ENCODE data around the gene ACOXL. TPM values are rescaled to one million over a fixed set of nuclear protein-coding genes. Genes with fewer than 3 reads are reported as not detected.

The ACOXL gene
- total and polyA plus RNA-seq, 10 of the 15 experiments (the other 5 are each of a cell fraction or from before 2014, with no cell fraction given), result 0.05 to 1.3 (median 0.71) TPM

GRCh38 chr2:110853948-110854347, 121.6 kb downstream of the ACOXL start:
- intact Hi-C loops (cut with micrococcal nuclease; ENCODE audit: unreplicated experiment) (loop anchor here (10.0 kb wide), 2 partner anchors 201 to 261 kb away; no protein-coding TSS in a partner anchor), in situ Hi-C loops (cut with MboI) (loop anchor here (25.0 kb wide), 1 partner anchor 358 kb away; no protein-coding TSS in a partner anchor)
- WGBS (ENCODE audit: insufficient coverage, insufficient replicate concordance, low lambda C conversion rate, missing lambda C conversion rate), result 43% methylated on average over 3 of the region's 3 CpGs
- ATAC-seq (no peak; the same call in 2 of the 3 replicates), DNase-seq (ENCODE audit: low read depth, low spot score) (no peak), FAIRE-seq (no peak)
- Histone ChIP-seq H4K20me1 (ENCODE audit: control insufficient read depth, insufficient read depth) (no peaks in the 10 kb centered on the region), H3K4me1 (ENCODE audit: control insufficient read depth, insufficient read depth, low read length) (peaks cover 9% of the 10 kb centered on the region; the same call in 1 of the 2 replicates), H3K4me2 (ENCODE audit: control insufficient read depth, insufficient read depth) (no peak overlapping the region), H3K36me3 (ENCODE audit: control insufficient read depth in 2 of 2, insufficient read depth in 2 of 2, low read length in 1 of 2) (no peaks in the 10 kb centered on the region), H3K27ac (ENCODE audit: control insufficient read depth, insufficient read depth) (no peak overlapping the region), H3K9me3 (replicated peaks; ENCODE audit: control insufficient read depth, insufficient read depth, low read length) (no peaks in the 10 kb centered on the region; the same call in 2 of the 3 replicates), H3K79me2 (ENCODE audit: control insufficient read depth, insufficient read depth, low read length) (no peaks in the 10 kb centered on the region), H3K27me3 (replicated peaks in 1 of 2; ENCODE audit: control insufficient read depth in 2 of 2, insufficient read depth in 2 of 2, low read length in 1 of 2) (no peaks in the 10 kb centered on the region; a peak in 1 of 4 replicates), H2AFZ (ENCODE audit: control insufficient read depth, low read depth, low read length) (no peak overlapping the region), H3K4me3 (no peak overlapping the region), H3K9ac (ENCODE audit: control insufficient read depth, insufficient read depth, low read length) (no peak overlapping the region)
- ChIA-PET CTCF (interaction anchor here (0.5 to 4.5 kb wide), 14 partner anchors 8 to 1655 kb away, joined by 3 to 50 read pairs (median 4); no protein-coding TSS in a partner anchor), POLR2A (interaction anchor here (1.1 kb wide), 1 partner anchor 198 kb away, joined by 3 read pairs; no protein-coding TSS in a partner anchor), SMC1A (ENCODE audit: uncharacterized antibody, unreplicated experiment) (interaction anchor here (1.0 to 3.0 kb wide), 8 partner anchors 8 to 314 kb away, joined by 3 to 29 read pairs (median 4); no protein-coding TSS in a partner anchor), RAD21 (ENCODE audit: unreplicated experiment) (interaction anchor here (0.7 to 3.0 kb wide), 3 partner anchors 42 to 175 kb away, joined by 3 to 15 read pairs (median 4); no protein-coding TSS in a partner anchor)
- no peak for TF ChIP-seq POLR2AphosphoS2 (IDR thresholded peaks at IDR 0.05; ENCODE audit: low read depth, low read length)
- 0 out of 2 replicates have a peak, but pooled peaks have one; percentile 39 for TF ChIP-seq PAX5 (IDR thresholded peaks at IDR 0.05; ENCODE audit: borderline replicate concordance, low read depth, low read length)
- BruUV-seq (replicated peaks), result no TSS peak

- H3K4me1 ChIP-seq (ENCODE audit: control insufficient read depth, insufficient read depth, low read length), result peaks cover 9% of the 10 kb centered on the region
- TF ChIP-seq ZZZ3 (IDR thresholded peaks at IDR 0.05; ENCODE audit: control insufficient read depth, insufficient read length, low read depth) (no peak), E2F4 (IDR thresholded peaks at IDR 0.05; ENCODE audit: low read depth, low read length) (no peak), SREBF1 (IDR thresholded peaks at IDR 0.05; ENCODE audit: low read length) (no peak), SMC3 (IDR thresholded peaks at IDR 0.05; ENCODE audit: borderline replicate concordance, low read length) (peak; percentile 29; the same call in 1 of the 2 replicates), MEF2A (IDR thresholded peaks at IDR 0.05; ENCODE audit: insufficient read depth, low read depth, low read length) (no peak), BHLHE40 (IDR thresholded peaks at IDR 0.05; ENCODE audit: borderline replicate concordance in 1 of 2, low read depth in 2 of 2, low read length in 1 of 2) (no peak), CHD4 (IDR thresholded peaks at IDR 0.05) (no peak), CTCF (IDR thresholded peaks at IDR 0.05 in 2 of 3, conservative IDR thresholded peaks at IDR 0.05 in 1 of 3; ENCODE audit: control insufficient read depth in 2 of 3, extremely low read depth in 1 of 3, insufficient read depth in 1 of 3, low read depth in 3 of 3, low read length in 3 of 3) (peak; percentile 34 to 40 (median 39); a peak in 5 of 6 replicates), MEF2B (IDR thresholded peaks at IDR 0.05; ENCODE audit: partially characterized antibody, poor library complexity, severe bottlenecking) (peak; percentile 72)
Measured at GRCh38 chr2:110854355-110855081, 122.1 kb downstream of the ACOXL start.

More at GRCh38 chr2:110854355-110855081, 122.1 kb downstream of the ACOXL start:
- in situ Hi-C loops (cut with MboI) (loop anchor here (25.0 kb wide), 1 partner anchor 358 kb away; no protein-coding TSS in a partner anchor), intact Hi-C loops (cut with micrococcal nuclease; ENCODE audit: unreplicated experiment) (loop anchor here (10.0 kb wide), 2 partner anchors 200 to 260 kb away; no protein-coding TSS in a partner anchor)
- ChIA-PET POLR2A (interaction anchor here (1.1 kb wide), 1 partner anchor 198 kb away, joined by 3 read pairs; no protein-coding TSS in a partner anchor), CTCF (interaction anchor here (0.5 to 4.5 kb wide), 15 partner anchors 7 to 458 kb away, joined by 3 to 50 read pairs (median 4); no protein-coding TSS in a partner anchor), RAD21 (ENCODE audit: unreplicated experiment) (interaction anchor here (0.7 to 3.0 kb wide), 4 partner anchors 12 to 176 kb away, joined by 3 to 15 read pairs (median 4); no protein-coding TSS in a partner anchor), SMC1A (ENCODE audit: uncharacterized antibody, unreplicated experiment) (interaction anchor here (0.6 to 3.0 kb wide), 7 partner anchors 7 to 263 kb away, joined by 3 to 29 read pairs (median 4); no protein-coding TSS in a partner anchor)
- DNase-seq (ENCODE audit: low read depth, low spot score), result no peak
- H3K4me3 ChIP-seq, result no peak overlapping the region
- H3K9ac ChIP-seq (ENCODE audit: control insufficient read depth, insufficient read depth, low read length), result no peak overlapping the region
- no peak overlapping the region for H2AFZ ChIP-seq (ENCODE audit: control insufficient read depth, low read depth, low read length)
- no peaks in the 10 kb centered on the region for H3K79me2 ChIP-seq (ENCODE audit: control insufficient read depth, insufficient read depth, low read length)
- no peaks in the 10 kb centered on the region for H4K20me1 ChIP-seq (ENCODE audit: control insufficient read depth, insufficient read depth)
- no peak overlapping the region for H3K27ac ChIP-seq (ENCODE audit: control insufficient read depth, insufficient read depth)
- FAIRE-seq, result no peak
- no TSS peak for BruUV-seq (replicated peaks)
- no peaks in the 10 kb centered on the region; a peak in 1 of 4 replicates for H3K27me3 ChIP-seq (replicated peaks in 1 of 2; ENCODE audit: control insufficient read depth in 2 of 2, insufficient read depth in 2 of 2, low read length in 1 of 2)
- H3K9me3 ChIP-seq (replicated peaks; ENCODE audit: control insufficient read depth, insufficient read depth, low read length), result no peaks in the 10 kb centered on the region; the same call in 2 of the 3 replicates
- ATAC-seq, result peak; percentile 49
- H3K4me2 ChIP-seq (ENCODE audit: control insufficient read depth, insufficient read depth), result no peak overlapping the region
- H3K36me3 ChIP-seq (ENCODE audit: control insufficient read depth in 2 of 2, insufficient read depth in 2 of 2, low read length in 1 of 2), result no peaks in the 10 kb centered on the region

All from GM12878 (cell line).